GM18867 (cell line): ENCODE data around the gene MUC6.

Experiments
- ATAC-seq: cut with Tn5 transposase; IDR thresholded peaks from one replicate; pipeline ENCODE4 v1.9.1; 2021; ENCODE audit warnings: mild to moderate bottlenecking, moderate library complexity; ENCODE audit not compliant: unreplicated experiment

The MUC6 gene

GRCh38 chr11:1010551-1011319, 25.8 kb downstream of the MUC6 start:
- ATAC-seq = no peak

- ATAC-seq = no peak
Observed at GRCh38 chr11:1009991-1010390, 26.5 kb downstream of the MUC6 start.

DNA sequence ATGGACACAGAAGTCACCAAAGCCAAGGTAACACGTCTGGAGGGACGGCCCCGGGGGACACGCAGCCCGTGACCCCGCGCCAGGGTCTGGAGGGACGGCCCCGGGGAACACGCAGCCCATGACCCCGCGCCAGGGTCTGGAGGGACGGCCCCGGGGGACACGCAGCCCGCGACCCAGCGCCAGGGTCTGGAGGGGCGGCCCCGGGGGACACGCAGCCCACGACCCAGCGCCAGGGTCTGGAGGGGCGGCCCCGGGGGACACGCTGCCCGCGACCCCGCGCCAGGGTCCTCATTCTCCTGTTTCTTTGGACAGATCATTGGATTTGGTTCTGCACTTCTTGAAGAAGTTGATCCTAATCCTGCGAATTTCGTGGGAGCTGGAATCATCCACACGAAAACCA, 27.1 kb downstream of the MUC6 start:
- no peak for ATAC-seq

GRCh38 chr11:1008803-1009145, 27.7 kb downstream of the MUC6 start:
- ATAC-seq = no peak

DNA sequence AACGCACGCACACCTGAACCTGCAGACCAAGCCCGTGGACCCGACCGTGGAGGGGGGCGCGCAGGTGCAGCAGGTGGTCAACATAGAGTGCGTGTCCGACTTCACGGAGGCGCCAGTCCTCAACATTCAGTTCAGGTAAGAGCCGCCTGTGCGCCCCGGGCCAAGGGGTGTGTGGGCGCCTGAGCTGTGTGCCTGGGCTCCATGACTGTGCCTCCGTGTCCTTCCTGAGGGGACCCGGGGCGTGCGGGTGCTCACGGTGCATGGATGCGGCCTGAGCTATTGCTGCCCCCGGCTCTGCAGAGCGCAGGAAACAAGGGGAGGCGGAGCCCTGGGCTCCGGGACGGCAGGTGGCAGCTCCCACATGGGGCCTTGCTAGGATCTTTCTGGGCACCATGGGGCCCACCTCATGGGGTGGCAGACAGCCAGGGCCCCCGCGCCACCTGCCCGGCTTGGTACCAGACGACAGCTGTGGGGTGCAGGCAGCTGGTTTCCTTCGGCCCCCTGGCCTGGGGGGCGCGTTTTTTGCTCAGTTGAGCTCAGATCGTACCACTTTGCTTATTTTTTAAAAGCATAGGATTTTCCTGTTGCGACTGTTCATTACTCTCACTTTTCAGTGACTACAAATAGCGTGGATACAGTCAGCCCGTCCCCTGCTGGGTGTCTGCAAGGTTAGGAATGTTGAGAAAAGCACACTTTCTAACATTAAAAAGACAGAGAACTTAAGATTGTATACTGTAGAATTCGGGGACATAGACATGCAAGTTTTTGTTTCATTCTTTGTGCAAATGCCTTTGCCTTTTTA, 28.3 kb downstream of the MUC6 start:
- no peak for ATAC-seq

GRCh38 chr11:1007279-1007678, 29.2 kb downstream of the MUC6 start:
- ATAC-seq = no peak

DNA sequence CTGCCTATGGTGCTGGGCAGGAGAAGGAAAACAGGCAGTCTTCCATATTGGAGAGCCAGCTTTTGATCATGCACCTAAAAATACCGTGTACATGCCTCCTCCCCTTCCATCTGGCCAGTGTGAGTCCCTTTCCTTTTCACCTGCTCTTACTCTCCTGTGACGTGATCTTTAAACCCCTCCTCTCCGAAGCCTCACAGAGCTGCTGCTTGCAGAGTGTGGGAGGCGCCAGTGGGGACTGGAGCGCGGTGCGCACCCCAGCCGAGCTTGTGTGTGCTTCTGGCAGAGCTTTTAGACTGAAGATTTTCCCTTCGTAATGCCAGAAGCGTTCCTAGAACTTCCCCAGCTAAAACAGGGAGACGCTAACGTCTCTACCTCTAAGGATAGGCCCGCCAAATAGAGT, 29.8 kb downstream of the MUC6 start:
- ATAC-seq = no peak

DNA sequence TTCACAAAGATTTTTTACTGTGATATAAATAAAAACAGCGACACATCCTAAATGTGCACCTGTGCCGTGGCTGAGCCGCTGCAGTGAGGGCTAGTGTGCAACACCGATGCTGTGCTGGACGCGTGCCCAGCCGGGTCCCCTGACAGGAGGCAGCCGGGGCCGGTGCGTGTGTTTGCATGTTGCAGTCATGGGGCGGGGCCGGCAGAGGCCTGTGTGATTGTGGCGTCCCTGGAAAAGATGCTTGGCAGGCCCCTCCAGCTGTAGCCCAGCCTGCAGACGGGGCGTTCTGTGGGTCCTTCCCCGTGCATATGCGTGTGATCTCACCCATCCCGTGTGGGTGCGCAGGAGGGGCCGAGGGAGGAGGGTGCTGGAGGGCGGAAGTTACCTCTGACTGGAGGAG, 30.6 kb downstream of the MUC6 start:
- ATAC-seq = no peak

DNA sequence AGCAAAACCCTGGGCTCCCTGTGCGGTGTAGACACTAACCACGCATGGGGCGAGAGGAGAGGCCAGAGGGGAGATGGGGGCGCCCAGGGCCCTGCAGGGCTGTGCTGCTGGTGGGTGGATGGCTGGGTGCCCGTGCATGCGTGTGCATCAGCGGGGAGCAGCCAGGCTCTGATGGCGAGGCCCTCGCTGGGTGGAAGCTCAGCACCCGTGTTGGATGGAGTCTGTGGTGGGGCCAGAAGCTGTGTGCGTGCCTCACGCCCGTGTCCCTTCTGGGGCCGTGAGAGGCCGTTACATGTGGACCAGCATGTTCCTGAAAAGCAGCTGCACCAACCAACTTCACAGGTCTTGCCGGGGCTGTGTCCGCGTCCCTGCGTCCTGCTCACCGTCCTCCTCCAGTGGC, 33.4 kb downstream of the MUC6 start:
- no peak for ATAC-seq

GRCh38 chr11:1002406-1002984, 34.0 kb downstream of the MUC6 start:
- ATAC-seq = no peak

GRCh38 chr11:1001617-1002405, 34.7 kb downstream of the MUC6 start:
- no peak for ATAC-seq

DNA sequence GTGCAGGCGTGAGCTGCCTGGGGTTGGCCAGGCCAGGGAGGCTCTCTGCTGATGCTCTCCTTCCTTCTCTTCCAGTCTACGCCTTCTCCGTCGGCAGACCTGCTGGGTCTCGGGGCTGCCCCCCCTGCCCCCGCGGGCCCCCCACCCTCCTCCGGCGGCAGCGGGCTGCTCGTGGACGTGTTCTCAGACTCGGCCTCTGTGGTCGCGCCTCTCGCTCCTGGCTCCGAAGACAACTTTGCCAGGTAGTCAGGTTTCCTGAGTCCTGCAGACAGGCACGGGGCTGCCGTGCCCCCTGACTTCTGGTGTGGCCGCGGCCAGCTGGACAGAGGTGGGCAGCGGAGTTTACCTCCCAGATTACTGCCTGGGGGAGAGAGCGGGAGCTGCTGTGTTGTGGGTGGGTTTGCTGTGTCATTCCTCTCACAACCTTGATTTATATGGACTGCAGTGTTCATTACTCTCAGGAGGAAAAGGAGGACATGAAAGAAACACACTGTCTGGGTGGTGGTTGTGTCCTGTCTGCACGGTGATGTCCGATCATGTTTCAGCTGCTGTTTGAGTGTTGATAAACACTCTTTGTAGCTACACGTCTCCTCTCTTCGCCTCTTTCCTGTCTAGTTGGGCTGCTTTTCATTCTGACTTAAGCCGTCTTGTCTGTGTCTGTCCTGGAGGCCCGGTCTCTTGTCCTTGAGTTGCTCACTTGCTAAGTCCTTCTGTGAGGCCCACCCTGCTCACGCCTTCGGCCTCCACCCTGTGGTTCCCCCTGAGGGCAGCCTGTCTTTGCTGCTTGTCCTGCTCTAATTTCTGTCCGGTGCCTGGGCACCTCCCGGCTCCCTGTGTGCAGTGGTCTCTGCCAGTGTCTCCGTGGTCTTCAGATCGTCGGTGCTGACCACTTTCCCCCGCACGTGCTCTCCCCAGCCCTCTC, 35.9 kb downstream of the MUC6 start:
- ATAC-seq = no peak

DNA sequence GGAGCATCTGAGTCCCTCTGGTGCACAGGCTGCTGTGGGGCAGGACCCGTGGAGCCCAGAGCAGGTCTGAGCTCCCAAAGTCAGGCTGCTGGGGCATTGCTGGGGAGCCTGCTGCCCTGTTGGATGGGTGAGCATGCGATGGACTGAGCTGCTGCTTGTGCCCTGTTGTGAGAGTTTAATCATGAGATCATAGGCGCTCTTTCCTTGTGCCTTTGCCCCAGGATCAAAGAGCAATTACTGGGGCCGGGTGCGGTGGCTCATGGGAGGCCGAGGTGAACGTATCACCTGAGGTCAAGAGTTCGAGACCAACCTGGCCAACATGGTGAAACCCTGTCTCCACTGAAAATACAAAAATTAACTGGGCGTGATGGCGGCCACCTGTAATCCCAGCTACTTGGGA, 37.5 kb downstream of the MUC6 start:
- no peak for ATAC-seq

DNA sequence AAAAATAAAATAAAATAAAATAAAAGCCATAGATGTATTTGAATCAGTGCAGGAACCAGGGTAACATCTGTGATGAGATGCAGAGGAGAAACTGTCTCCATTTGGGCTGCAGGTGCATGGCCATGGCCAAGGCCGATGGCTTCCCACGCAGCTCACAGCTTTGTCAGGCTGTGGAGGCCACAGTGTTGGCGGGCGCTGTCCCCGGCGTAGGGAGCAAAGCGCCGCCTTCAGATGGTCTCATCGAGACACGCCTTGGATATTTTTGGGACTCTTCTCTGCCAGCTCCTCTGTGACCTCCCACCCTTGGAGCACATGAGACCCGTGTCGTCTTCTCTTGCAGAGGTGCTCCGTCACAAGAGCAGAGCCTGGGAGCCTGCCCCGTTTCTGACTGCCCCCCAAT, 38.6 kb downstream of the MUC6 start:
- ATAC-seq = no peak

DNA sequence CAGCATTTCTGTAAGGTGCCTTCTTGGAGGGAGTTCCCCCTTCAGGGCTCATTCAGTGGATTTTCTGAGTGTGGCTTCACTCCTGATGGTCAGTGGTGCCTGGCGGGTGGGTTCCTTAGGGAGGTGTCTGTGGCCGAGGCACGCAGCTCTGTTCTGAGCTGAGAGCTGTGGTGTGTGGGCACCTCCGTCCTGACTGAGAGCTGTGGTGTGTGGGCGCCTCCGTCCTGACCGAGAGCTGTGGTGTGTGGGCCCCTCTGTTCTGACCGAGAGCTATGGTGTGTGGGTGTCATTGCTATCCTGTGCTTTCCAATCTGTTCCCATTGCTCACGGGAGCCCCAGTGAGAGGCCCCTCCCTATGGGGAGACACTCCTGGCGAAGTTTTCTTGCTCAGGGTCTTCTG, 39.8 kb downstream of the MUC6 start:
- ATAC-seq = no peak

GRCh38 chr11:995752-996420, 40.6 kb downstream of the MUC6 start:
- ATAC-seq = no peak

- no peak for ATAC-seq
Observed at GRCh38 chr11:995044-995751, 41.3 kb downstream of the MUC6 start.

GRCh38 chr11:993632-994167, 42.8 kb downstream of the MUC6 start:
- ATAC-seq = no peak

- no peak for ATAC-seq
Observed at GRCh38 chr11:992577-992976, 43.9 kb downstream of the MUC6 start.
